ENCODE data around the gene ALOXE3. TPM values are rescaled to one million over a fixed set of nuclear protein-coding genes. Genes with fewer than 3 reads are reported as not detected.
"Not testable (repeated sequence)": the region's sequence is repeated elsewhere in the genome, so short reads cannot be mapped to it uniquely, and the experiment has no call there.

ALOXE3 gene
- total RNA-seq, 1 experiment from 2014 or later: not detected

- DNase-seq (ENCODE audit: extremely low read depth, low read depth): no peak
Observed at GRCh38 chr17:8075081-8075480, 43.2 kb downstream of the ALOXE3 start.

DNA sequence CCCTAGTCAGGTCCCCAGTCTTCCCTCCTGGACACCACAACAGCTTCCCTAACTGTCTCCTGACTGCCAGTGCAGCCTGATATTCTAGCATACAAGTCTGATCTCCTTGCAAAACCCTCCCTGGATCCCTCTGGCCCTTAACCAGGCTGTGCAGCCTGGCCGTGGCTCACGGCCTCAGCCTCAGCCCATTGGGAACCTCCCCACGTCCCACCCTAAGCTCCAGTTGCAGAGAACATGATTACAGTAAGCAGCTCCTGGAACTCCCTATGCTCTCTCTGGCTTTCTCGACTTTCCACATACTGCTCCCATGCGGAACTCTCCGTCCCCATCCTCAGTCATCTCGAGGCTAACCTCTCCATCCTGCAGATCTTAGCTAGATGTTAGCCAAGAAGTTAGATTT is 43.8 kb downstream of the ALOXE3 start:
- DNase-seq (ENCODE audit: extremely low read depth, low read depth): no peak

GRCh38 chr17:8073627-8074484 is 44.5 kb downstream of the ALOXE3 start:
- DNase-seq (ENCODE audit: extremely low read depth, low read depth): peak; percentile 54

- DNase-seq (ENCODE audit: extremely low read depth, low read depth): no peak
Observed at GRCh38 chr17:8072729-8073461, 45.4 kb downstream of the ALOXE3 start.

DNA sequence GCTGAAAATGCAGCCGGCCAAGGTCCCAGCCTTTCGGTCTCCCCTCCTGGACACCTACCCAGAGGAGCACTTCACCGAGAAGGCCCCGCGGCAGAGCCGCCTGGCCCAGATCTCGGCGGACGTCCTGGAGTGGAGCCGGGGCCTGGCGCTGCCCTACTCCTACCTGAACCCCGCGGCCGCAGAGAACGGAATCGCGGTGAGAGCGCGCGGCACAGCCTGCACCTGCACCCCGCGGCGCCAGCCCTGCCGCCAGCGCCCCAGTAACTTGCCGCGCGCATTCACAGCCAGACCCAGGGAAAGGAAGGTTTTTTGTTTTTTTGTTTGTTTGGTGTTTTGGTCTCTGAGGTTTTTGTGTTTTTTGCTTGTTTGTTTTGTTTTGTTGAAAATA is 46.0 kb downstream of the ALOXE3 start:
- DNase-seq (ENCODE audit: extremely low read depth, low read depth): no peak

GRCh38 chr17:8071496-8071895 is 46.8 kb downstream of the ALOXE3 start:
- DNase-seq (ENCODE audit: extremely low read depth, low read depth): no peak

GRCh38 chr17:8069587-8069860 is 48.8 kb downstream of the ALOXE3 start:
- no peak for DNase-seq (ENCODE audit: extremely low read depth, low read depth)

DNA sequence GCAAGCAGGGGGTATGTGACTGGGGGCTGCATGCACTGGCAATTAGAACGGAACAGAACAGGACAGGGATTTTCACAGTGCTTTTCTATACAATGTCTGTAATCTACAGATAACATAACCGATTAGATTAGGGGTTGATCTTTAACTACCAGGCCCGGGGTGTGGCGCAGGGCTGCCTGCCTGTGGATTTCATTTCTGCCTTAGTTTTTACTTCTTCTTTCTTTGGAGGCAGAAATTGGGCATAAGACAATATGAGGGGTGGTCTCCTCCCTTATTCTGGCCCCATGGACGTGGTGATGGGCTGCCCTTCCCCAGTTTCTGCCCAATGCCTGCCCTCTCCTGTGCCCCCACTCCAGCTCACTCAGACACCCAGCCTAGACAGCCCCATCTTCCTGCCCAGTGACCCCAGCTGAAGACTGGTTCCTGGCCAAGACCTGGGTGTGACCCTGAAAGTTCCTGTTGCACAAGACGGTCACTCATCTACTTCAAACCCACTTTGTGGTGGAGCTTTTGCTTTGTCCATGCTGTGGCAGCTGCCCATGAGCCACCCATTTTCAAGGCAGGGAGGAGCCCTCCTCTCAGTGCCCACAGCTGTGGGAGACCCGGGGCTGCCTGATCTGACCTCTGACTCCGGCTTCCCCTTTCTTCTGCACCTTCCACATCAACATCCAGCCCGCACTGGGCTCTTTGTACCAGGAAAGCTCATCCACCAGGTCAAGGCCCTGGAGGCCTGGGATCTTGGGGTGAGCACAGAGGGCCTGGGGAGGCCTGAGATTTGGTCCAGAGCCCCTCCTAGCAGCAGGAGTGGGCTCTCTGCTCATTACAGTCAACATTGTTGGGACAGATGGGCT is 49.4 kb downstream of the ALOXE3 start:
- DNase-seq (ENCODE audit: extremely low read depth, low read depth): no peak

DNA sequence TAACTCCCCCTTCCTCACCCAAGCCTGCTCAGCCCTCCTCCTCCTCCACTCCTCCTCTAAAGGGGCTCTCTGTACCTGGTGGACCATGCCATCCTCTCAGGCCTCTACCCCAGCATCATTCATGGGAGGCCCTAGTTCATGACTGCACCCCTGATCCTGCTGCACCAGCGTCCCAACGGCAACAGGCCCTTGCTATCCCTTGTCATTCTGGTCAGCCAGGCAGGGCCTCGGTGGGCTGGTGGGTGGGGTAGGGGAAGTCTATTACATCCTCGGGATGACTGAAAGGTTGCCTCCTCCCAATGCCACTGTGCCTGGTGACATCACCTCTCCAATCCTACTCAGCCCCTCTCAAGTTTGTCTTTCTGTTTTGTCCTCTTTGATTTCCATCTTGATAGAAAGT is 50.5 kb downstream of the ALOXE3 start:
- no peak for DNase-seq (ENCODE audit: extremely low read depth, low read depth)

DNA sequence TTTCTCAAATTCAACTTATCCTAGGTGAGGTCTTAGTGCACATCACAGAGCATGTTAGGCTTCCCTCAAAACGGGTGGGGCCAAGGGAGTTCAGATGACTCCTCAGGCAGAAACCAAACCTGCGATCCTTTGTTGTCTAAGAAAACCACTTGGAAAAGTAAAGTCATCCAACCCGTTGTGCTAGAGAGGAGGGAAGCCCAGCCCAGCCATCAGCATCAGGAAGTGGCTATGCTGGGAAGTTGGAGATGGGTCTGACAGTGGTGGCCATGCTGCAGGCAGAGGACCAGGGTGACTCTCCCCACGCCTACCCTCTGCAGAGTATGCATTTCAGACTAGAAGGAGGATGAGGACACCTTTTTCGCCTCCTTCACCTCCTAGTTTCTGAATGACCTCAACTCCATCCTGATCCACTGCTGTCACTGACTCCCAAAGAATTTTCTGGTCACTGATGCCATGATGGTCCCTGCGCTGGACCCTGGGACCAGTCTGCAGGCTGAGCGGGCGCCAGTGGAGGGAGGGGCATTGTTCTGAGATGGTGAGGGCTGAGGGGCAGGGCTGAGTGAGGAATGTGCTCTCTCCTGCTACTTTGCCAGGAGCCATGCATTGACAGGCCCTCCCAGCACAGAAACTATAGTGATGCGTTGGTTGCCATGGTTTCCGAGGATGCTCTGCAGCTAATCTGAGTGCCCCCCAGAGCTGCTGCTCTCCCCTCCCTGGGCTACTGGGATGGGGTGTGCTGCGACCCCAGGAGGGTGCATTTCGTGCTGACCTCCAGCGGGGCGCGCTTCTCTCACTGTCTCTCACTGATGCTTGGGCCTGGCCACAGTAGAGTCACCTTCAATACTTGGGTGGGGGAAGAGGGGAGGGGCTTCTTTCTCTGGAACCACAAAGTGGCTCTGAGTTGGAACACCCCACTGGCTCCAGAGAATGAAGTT is 51.2 kb downstream of the ALOXE3 start:
- DNase-seq (ENCODE audit: extremely low read depth, low read depth): no peak

GRCh38 chr17:8064561-8065019 is 53.7 kb downstream of the ALOXE3 start:
- DNase-seq (ENCODE audit: extremely low read depth, low read depth): no peak

DNA sequence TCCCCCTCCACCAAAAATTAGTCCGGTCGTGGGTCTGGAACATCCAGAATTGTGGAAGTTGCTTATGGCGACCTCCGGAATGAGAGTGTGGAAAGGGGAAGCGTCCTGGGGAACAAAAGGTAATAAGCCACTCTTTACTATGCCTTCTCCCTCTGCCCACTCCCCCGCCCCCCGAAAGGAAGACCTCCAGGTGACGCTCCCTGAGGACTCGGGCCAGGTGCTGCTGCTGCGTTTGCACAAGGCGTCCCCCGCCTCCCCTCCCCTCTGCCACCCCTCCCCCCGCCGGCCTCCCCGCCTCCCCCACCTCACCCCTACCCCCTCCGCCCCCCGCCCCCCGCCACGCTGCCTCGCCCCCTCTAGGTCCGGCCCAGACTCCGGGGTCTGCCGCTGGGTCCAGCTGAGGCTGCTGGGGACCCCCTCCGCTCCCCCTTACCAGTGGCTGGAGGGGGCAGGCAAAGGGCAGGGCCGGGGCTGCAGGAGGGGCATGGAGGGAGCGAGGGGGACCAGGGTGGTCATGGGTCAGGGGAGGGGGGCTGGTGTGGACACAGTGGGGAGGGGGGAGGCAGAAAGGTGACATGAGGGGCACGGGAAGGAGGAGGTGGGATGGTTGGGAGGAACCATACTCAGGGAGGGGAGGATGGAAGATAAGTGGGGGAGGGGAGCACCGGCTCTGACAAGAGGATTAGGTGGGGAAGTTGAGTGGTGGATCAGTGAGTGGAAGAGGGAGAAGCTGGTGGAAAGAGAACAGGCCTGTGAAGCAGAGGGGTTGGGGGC is 54.4 kb downstream of the ALOXE3 start:
- DNase-seq (ENCODE audit: extremely low read depth, low read depth): no peak

DNA sequence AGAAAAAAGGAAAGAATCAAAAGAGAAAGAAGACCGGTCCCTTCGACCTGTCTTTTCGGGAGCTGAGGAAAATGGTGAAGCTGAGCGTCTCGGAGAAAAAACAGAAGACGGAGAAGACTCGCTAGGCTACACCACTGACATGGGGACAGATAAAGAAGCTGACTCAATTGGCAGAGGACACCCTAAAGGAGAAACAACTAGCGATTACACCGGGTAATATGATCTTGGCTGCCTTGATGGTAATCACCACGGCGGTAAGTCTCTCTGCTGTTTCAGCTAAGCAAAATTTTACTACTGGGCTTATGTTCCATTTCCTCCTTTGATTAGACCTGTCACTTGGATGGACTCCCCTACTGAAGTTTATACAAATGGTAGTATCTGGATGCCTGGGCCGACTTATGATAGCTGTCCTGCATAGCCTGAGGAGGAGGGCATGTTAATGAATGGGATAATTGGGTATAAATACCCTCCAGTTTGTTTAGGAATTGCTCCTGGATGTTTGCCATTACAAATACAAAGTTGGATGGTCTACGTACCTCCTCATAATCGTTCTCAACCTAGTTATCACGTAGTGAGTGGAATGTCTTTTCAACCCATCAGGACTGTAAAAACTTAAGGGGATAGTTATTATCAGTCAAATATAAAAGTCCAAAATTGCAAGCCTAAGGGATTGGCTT is 55.4 kb downstream of the ALOXE3 start:
- no peak for DNase-seq (ENCODE audit: extremely low read depth, low read depth)

DNA sequence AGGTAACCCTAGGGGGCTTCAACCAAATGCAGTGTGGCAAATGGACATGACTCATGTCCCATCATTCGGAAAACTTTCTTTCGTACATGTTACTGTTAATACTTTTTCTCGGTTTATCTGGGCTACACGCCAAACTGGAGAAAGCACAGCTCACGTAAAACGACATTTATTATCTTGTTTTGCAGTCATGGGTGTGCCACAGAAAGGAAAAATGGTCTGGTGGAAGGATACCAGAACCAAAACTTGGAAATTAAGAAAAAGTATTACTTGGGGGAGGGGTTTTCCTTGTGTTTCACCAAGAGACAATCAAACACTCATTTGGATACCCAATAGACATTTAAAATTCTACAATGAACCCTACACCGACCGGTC is 55.9 kb downstream of the ALOXE3 start:
- no peak for DNase-seq (ENCODE audit: extremely low read depth, low read depth)

DNA sequence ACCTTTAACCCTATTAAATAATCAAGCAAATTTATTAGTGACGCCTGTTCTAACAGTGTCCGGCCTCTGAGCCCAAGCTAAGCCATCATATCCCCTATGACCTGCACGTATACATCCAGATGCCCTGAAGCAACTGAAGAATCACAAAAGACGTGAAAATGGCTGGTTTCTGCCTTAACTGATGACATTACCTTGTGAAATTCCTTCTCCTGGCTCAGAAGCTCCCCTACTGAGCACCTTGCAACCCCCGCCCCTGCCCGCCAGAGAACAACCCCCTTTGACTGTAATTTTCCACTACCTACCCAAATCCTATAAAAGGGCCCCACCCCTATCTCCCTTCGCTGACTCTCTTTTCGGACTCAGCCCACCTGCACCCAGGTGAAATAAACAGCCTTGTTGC is 56.5 kb downstream of the ALOXE3 start:
- not testable (repeated sequence) for DNase-seq (ENCODE audit: extremely low read depth, low read depth)

- peak; percentile 84 for DNase-seq (ENCODE audit: extremely low read depth, low read depth)
Observed at GRCh38 chr17:8060274-8060673, 58.0 kb downstream of the ALOXE3 start.

GRCh38 chr17:8059131-8059530 is 59.2 kb downstream of the ALOXE3 start:
- DNase-seq (ENCODE audit: extremely low read depth, low read depth): no peak

DNA sequence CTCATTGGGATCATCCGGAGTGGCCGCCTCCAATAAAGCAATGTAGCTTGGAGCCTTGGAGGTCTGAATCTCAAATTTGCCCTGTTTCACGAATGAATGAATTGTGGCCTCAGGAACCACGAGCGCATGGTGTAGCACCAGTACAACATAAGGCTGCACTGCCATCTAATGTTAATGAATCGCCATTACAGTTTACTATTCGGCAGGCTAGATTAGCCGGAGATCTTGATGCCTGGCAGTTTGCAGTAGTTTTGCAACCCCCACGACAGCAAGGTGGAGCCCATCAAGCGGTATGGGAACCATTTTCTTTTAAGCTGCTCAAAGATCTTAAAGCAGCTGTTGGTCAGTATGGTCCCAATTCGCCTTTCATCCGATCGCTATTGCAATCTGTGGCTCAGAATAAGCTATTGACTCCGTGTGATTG is 60.6 kb downstream of the ALOXE3 start:
- peak; percentile 81 for DNase-seq (ENCODE audit: extremely low read depth, low read depth)

All from NCI-H460 (cell line).